Type B pancreatic cell (in vitro differentiated cells): ENCODE data around the gene PNLDC1. TPM values are rescaled to one million over a fixed set of nuclear protein-coding genes. Genes with fewer than 3 reads are reported as not detected.
"Not testable (repeated sequence)": the region's sequence is repeated elsewhere in the genome, so short reads cannot be mapped to it uniquely, and the experiment has no call there.

Experiments
- DNase-seq: peaks from one replicate; pipeline ENCODE4 v3.0.0; 2021; ENCODE audit warnings: mixed read lengths; ENCODE audit not compliant: unreplicated experiment; ENCODE audit errors: extremely low spot score
- H3K27ac Mint-ChIP-seq: 2 replicates; pipeline ENCODE4 v1.8.0; 2021; ENCODE audit warnings: mild to moderate bottlenecking, mixed read lengths
- H3K27me3 Mint-ChIP-seq: 2 replicates; pipeline ENCODE4 v1.8.0; 2021; ENCODE audit warnings: mixed read lengths
- H3K36me3 Mint-ChIP-seq: 2 replicates; pipeline ENCODE4 v1.8.0; 2021; ENCODE audit warnings: mixed read lengths
- H3K4me1 Mint-ChIP-seq: one replicate; pipeline ENCODE4 v1.8.0; 2021; ENCODE audit warnings: mixed read lengths; ENCODE audit not compliant: unreplicated experiment
- H3K4me3 Mint-ChIP-seq: 2 replicates; pipeline ENCODE4 v1.8.0; 2021; ENCODE audit warnings: mild to moderate bottlenecking, mixed read lengths
- H3K9me3 Mint-ChIP-seq: 2 replicates; pipeline ENCODE4 v1.8.0; 2021; ENCODE audit warnings: mixed read lengths
- total RNA-seq: library from RNA; stranded (reverse); gene quantifications from 2 replicates; pipeline ENCODE4 v1.2.1, GENCODE V29; 2021; ENCODE audit warnings: low replicate concordance
- TF ChIP-seq, protein P1 (sequence below): fragments of 200-600 bp; sonication (generic); conservative IDR thresholded peaks from 2 replicates; pipeline ENCODE4 v1.5.0; 2021; ENCODE audit warnings: antibody characterized with exemption, mild to moderate bottlenecking

PNLDC1 gene
- total RNA-seq, 1 donor from 2014 or later, result 0.17 TPM

GRCh38 chr6:159837511-159837910, 37.4 kb downstream of the PNLDC1 start:
- H3K4me3 Mint-ChIP-seq, result no peak overlapping the region
- no peak overlapping the region for H3K27ac Mint-ChIP-seq
- H3K9me3 Mint-ChIP-seq, result no peaks in the 10 kb centered on the region
- H3K4me1 Mint-ChIP-seq, result no peaks in the 10 kb centered on the region
- DNase-seq, result no peak
- TF ChIP-seq, protein P1, sequence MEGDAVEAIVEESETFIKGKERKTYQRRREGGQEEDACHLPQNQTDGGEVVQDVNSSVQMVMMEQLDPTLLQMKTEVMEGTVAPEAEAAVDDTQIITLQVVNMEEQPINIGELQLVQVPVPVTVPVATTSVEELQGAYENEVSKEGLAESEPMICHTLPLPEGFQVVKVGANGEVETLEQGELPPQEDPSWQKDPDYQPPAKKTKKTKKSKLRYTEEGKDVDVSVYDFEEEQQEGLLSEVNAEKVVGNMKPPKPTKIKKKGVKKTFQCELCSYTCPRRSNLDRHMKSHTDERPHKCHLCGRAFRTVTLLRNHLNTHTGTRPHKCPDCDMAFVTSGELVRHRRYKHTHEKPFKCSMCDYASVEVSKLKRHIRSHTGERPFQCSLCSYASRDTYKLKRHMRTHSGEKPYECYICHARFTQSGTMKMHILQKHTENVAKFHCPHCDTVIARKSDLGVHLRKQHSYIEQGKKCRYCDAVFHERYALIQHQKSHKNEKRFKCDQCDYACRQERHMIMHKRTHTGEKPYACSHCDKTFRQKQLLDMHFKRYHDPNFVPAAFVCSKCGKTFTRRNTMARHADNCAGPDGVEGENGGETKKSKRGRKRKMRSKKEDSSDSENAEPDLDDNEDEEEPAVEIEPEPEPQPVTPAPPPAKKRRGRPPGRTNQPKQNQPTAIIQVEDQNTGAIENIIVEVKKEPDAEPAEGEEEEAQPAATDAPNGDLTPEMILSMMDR, result no peak
- no peaks in the 10 kb centered on the region for H3K27me3 Mint-ChIP-seq
- no peaks in the 10 kb centered on the region for H3K36me3 Mint-ChIP-seq

DNA sequence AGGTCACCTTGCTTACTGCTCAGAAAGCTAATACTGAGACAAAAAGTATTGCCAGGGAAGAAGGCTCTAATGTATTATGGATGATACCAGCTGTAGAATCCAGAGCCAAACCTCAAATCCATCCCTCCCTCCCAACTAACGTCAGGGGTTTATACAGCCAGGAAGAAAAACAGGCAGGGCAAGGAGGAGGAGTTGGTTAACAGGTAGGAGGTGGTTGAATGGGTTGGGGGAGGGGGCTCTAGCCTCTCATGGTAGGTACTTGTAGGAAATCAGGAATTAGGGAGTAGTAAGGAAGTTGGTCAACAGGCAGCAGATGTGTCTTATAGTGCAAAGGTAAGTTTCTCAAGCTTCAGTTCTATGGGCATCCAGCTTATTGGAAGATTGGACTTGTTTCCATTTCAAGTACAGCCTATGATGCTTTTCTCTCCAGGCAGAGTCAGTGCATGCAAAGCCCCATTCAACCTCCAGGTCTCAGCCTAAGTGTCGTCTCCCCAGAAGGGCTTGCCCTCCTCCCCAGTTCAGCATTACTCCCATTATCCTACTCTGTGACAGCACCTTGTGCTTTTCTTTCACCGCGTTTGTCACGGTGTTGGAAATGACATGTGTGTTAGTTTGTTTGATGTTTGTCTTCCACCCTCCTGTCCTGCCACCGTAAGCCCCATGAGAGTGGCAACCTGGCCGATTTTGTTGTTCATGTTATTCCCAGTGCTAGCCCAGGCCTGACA, 38.1 kb downstream of the PNLDC1 start:
- no peak overlapping the region for H3K27ac Mint-ChIP-seq
- H3K36me3 Mint-ChIP-seq, result no peaks in the 10 kb centered on the region
- no peaks in the 10 kb centered on the region for H3K4me1 Mint-ChIP-seq
- TF ChIP-seq, protein P1, result no peak
- no peaks in the 10 kb centered on the region for H3K27me3 Mint-ChIP-seq
- no peak overlapping the region for H3K4me3 Mint-ChIP-seq
- H3K9me3 Mint-ChIP-seq, result no peaks in the 10 kb centered on the region
- no peak for DNase-seq

- TF ChIP-seq, protein P1, result peak; percentile 66
- H3K9me3 Mint-ChIP-seq, result no peaks in the 10 kb centered on the region
- no peaks in the 10 kb centered on the region for H3K36me3 Mint-ChIP-seq
- no peak overlapping the region for H3K4me3 Mint-ChIP-seq
- H3K27ac Mint-ChIP-seq, result no peak overlapping the region
- H3K27me3 Mint-ChIP-seq, result no peaks in the 10 kb centered on the region
- no peak for DNase-seq
- H3K4me1 Mint-ChIP-seq, result no peaks in the 10 kb centered on the region
Measured at GRCh38 chr6:159842035-159842434, 42.0 kb downstream of the PNLDC1 start.

DNA sequence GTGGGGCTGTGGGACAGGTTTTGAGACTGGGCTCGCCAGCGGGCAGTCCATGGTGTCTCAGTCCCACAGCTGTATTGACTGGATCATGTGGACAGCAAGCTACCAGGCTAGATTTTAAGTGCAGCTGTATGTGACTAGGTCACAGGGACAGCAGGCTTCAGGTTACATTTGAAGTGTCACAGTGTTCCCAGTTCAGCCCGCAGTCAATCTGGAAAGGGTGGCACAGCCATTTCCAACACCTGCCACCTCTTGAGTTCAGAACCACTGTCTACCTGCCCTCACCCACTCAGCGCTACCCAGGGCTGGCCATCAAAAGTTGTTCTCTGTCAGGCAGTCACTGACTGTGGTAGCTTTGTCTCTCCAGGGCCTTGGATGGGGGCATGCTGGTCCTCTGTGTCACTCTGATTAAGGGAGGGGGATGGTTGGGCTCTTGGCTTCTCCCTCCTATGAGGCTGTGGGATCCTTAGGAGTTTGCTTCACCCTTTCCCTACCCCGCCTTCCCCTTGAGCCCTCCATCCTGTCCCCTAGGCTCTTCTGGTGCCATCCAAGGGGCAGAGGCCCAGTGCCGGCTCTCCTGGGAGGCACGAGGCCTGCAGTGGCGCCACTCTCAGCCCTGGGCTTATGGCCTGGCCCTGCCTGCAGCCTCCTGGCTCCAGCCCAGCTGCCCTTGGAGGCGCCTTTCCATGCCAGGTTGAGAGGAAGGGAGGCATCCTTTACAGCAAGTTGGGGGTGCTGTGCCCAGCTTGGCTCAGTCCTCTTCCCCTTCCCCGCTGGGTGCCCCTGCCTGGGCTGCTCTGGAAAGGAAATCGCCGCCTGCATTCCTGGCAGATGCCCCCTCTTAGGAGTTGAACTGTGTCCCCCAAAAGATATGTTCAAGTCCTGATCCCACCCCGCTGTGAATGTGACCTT, 44.9 kb downstream of the PNLDC1 start:
- no peak for DNase-seq
- no peak overlapping the region for H3K27ac Mint-ChIP-seq
- H3K4me3 Mint-ChIP-seq, result no peak overlapping the region
- H3K9me3 Mint-ChIP-seq, result no peaks in the 10 kb centered on the region
- H3K36me3 Mint-ChIP-seq, result no peaks in the 10 kb centered on the region
- TF ChIP-seq, protein P1, result no peak
- no peaks in the 10 kb centered on the region for H3K27me3 Mint-ChIP-seq
- no peaks in the 10 kb centered on the region for H3K4me1 Mint-ChIP-seq

GRCh38 chr6:159848552-159848951, 48.5 kb downstream of the PNLDC1 start:
- H3K4me3 Mint-ChIP-seq, H3K27me3 Mint-ChIP-seq, H3K27ac Mint-ChIP-seq, DNase-seq, H3K36me3 Mint-ChIP-seq, H3K4me1 Mint-ChIP-seq, H3K9me3 Mint-ChIP-seq: not testable (repeated sequence)

GRCh38 chr6:159849851-159850250, 49.8 kb downstream of the PNLDC1 start:
- not testable (repeated sequence) for H3K27ac Mint-ChIP-seq, H3K9me3 Mint-ChIP-seq, H3K4me1 Mint-ChIP-seq, H3K36me3 Mint-ChIP-seq, H3K4me3 Mint-ChIP-seq, DNase-seq, H3K27me3 Mint-ChIP-seq
